Aorta (tissue), 5 donors: ENCODE results near the gene PRM2. TPM values are rescaled to one million over a fixed set of nuclear protein-coding genes. Genes with fewer than 3 reads are reported as not detected.
A peak's percentile ranks its signal among the peaks of the same experiment; 100 is the strongest.
"Not testable (repeated sequence)": the region's sequence is repeated elsewhere in the genome, so short reads cannot be mapped to it uniquely, and the experiment has no call there.

Source experiments
- ATAC-seq: fragments of 200-7000 bp; cut with Tn5 transposase; one replicate; pipeline ENCODE4 v1.9.1; 2022; ENCODE audit warnings: moderate library complexity; ENCODE audit not compliant: low FRiP score
- DNase-seq, 2 donors: peaks; one replicate each; pipeline ENCODE4 v3.0.0-alpha.2; 2020
- H3K27ac ChIP-seq, 2 donors: one replicate each; pipeline ENCODE4 v1.5.1; 2013; ENCODE audit warnings: low read length in 2 of 2, mild to moderate bottlenecking in 2 of 2, moderate library complexity in 2 of 2, control low read depth in 1 of 2, inconsistent platforms in 1 of 2, low read depth in 1 of 2
- H3K27me3 ChIP-seq, 2 donors: one replicate each; pipeline ENCODE4 v1.6.1; 2013; ENCODE audit warnings: control low read depth in 1 of 2, low read length in 1 of 2, mild to moderate bottlenecking in 1 of 2, moderate library complexity in 1 of 2; ENCODE audit not compliant: insufficient read depth in 2 of 2, control insufficient read depth in 1 of 2
- H3K36me3 ChIP-seq, 2 donors: one replicate each; pipeline ENCODE4 v1.6.1; 2013; ENCODE audit warnings: control low read depth in 1 of 2, low read length in 1 of 2, mild to moderate bottlenecking in 1 of 2; ENCODE audit not compliant: insufficient read depth in 2 of 2, control insufficient read depth in 1 of 2
- H3K4me1 ChIP-seq, 2 donors: one replicate each; pipeline ENCODE4 v1.6.1; 2013; ENCODE audit warnings: low read length in 2 of 2, control low read depth in 1 of 2, mild to moderate bottlenecking in 1 of 2, moderate library complexity in 1 of 2; ENCODE audit not compliant: insufficient read depth in 2 of 2, control insufficient read depth in 1 of 2
- H3K4me3 ChIP-seq, 2 donors: one replicate each; pipeline ENCODE4 v1.5.1; 2013; ENCODE audit warnings: low read length in 2 of 2, control low read depth in 1 of 2, mild to moderate bottlenecking in 1 of 2
- H3K9me3 ChIP-seq: one replicate; pipeline ENCODE4 v1.6.1; 2013; ENCODE audit warnings: mild to moderate bottlenecking, low read length; ENCODE audit not compliant: control insufficient read depth
- WGBS, 2 donors: extraction: QIAGEN DNeasy Blood & Tissue Kit; methylation state at CpG; one replicate each; pipeline ENCODE4 v1.1.7; 2013; 5-methylcytosine and 5-hydroxymethylcytosine counted together
- intact Hi-C, 2 donors: fragments of 100-400 bp; cut with DNase I; formaldehyde crosslinking; loops; one replicate each; pipeline versions ENCODE4 v1.14.2 to v1.15.0; 2022
- polyA plus RNA-seq, 2 donors: library from polyadenylated mRNA; stranded (reverse); fragments of 200-250 nt; gene quantifications; one replicate each; pipeline ENCODE4 v1.2.3, GENCODE V29; 2013
- total RNA-seq, 2 donors: library from RNA; stranded (reverse); fragmentation: NEBNext Ultra II Directional; extraction: Animal tissue kit (Norgen Biotek cat#: 25700); gene quantifications; one replicate each; pipeline ENCODE4 v1.2.1, GENCODE V29; 2021
- donor health status: healthy with polysubstance abuse.
- donor health status: Bipolar disorder and iron deficiency.
- donor health status: DM: no; HTN: no; CAD: no.
- donor health status: DM: no; HTN: no; CAD: no.
- donor health status: DM: yes; HTN: yes; CAD: no.

The PRM2 gene
- total and polyA plus RNA-seq, 4 donors = not detected

DNA sequence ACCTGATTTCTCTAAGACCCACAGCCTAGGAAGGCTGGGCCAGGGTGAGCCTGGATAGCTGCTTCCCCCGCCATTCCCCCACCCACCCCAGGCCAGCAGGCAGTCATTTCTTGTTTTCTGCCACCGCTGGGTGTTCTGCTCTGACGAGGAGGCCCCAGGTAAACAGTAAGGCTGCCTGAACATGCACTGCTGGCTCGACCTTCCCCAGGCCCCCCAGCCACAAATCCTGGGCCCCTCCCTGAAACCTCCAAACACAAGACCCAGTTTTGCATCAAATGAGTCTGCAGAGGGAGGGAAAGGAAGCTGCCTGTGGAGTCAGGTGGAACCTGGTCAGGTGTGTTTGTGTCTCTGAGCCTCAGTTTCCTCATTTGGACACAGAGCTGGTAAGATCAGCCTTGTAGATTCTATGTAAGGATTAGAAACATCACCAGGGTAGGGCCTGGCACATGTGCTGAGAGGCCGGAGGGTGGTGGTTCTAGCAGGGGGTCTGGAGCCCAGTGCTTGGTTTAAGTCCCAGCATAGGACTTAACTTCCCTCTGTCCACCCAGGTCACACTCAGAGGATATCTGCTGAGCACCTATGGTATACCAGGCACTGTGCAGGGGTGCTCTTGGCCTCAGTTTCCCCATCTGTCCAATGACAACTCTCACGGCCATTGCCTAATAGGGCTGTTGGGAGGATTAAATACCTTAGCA lies 23.7 kb upstream of the PRM2 start:
- ATAC-seq = no peak
- WGBS, 2 donors = 90 to 92% methylated on average over 6 of the region's 6 CpGs

DNA sequence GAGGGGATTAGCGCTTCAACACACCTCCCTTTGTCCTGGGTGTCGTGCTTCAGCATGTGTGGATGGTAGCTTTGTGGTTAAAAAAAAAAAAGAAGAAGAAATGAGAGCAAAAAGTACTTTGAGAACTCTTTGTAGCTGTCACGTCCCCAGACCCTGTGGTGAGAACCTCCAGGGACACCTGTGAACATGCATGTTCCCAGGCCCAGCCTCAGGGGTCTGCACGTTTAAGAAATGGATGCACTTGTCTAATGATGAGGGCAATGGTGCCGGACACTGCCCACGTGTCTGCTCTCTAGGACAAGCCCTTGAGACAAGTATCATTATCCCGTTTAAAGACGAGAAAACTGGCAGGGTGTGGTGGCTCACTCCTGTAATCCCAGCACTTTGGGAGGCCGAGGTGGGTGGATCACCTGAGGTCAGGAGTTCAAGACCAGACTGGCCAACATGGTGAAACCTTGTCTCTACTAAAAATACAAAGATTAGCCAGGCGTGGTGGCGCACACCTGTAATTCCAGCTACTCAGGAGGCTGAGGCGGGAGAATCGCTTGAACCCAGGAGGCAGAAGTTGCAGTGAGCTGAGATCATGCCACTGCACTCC lies 22.8 kb upstream of the PRM2 start:
- not testable (repeated sequence) for ATAC-seq

More for the DNA sequence above, 23.7 kb upstream of the PRM2 start:
- DNase-seq = no peak
- Histone ChIP-seq H3K36me3 (no peaks in the 10 kb centered on the region), H3K4me3 (no peak overlapping the region), H3K4me1 (no peaks in the 10 kb centered on the region), H3K27ac (no peak overlapping the region), H3K27me3 (no peaks in the 10 kb centered on the region), H3K9me3 (no peaks in the 10 kb centered on the region)
- intact Hi-C loops = no loop called here

DNA sequence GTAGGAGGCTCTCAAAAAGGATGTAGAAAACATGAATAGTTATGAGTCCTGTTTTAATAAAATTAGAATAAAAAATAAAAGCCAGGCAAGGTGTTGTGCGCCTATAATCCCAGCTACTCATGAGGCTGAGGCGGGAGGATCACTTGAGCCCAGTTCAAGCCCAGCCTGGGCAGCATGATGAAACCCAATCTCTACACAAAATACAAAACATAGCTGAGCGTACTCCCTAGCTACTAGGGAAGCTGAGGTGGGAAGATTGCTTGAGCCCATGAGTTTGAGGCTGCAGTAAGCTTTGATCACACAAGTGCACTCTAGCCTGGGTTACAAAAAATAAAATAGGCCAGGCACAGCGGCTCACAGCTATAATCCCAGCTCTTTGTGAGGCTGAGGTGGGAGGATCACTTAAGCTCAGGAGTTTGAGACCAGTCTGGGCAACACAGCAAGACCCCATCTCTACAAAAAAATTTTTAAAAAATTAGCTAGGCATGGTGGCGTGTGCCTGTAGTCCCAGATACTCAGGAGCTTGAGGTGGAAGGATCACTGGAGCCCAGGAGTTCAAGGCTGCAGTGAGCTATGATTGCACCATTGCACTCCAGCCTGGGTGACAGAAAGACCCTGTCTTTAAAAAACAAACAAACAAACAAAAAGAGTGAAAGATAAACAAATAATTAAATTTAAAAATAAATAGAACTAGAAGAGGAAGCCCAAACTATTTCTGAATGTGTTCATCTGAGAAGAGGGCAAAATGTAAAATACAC lies 22.0 kb upstream of the PRM2 start:
- intact Hi-C loops = no loop called here
- no peaks in the 10 kb centered on the region for H3K36me3 ChIP-seq
- no peak overlapping the region for H3K4me3 ChIP-seq
- no peaks in the 10 kb centered on the region for H3K9me3 ChIP-seq
- ATAC-seq = no peak
- H3K27ac ChIP-seq = no peak overlapping the region
- H3K4me1 ChIP-seq = no peaks in the 10 kb centered on the region
- DNase-seq = no peak
- no peaks in the 10 kb centered on the region for H3K27me3 ChIP-seq
- WGBS, 2 donors = 86 to 93% methylated on average over 5 of the region's 5 CpGs

More for the DNA sequence above, 22.8 kb upstream of the PRM2 start:
- H3K27me3 ChIP-seq, H3K9me3 ChIP-seq, H3K4me3 ChIP-seq, H3K4me1 ChIP-seq, H3K36me3 ChIP-seq, H3K27ac ChIP-seq, DNase-seq, intact Hi-C loops: not testable (repeated sequence)
- WGBS, 2 donors = 92 to 94% methylated on average over 13 of the region's 13 CpGs

DNA sequence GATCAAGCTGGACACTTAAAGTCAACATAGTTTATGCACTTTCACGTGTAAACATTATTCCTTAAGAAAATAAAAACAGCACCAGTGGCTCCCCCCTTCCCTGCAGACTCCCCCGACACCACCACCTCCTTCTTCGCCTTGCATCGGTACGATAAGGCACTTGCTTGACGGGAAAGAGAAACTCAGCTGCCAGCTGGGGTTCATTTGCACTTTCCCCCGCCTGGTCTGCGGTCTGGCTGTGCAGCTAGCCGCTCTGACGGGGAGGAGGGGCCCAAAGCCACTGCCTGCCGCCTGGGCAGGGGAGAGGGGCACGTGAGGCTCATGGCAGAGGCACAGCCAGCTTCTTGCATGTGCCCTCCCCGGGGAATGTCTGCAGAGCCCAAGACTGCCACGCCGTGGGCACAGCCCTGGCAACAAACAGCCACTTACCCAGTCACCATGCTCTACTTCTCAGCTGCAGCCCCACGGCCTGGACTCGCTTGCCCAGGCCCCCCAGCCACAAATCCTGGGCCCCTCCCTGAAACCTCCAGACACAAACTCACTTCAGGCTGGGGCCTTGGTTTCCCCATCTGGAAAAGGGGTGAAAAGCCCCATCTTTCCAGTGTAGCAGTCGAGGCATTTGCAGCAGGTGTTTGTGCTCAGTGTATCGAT lies 21.3 kb upstream of the PRM2 start:
- DNase-seq = peak; percentile 88 to 90
- intact Hi-C loops = no loop called here
- Histone ChIP-seq H3K27me3 (no peaks in the 10 kb centered on the region), H3K4me3 (no peak overlapping the region), H3K4me1 (no peaks in the 10 kb centered on the region), H3K36me3 (no peaks in the 10 kb centered on the region), H3K9me3 (no peaks in the 10 kb centered on the region), H3K27ac (no peak overlapping the region)
- peak; percentile 89 for ATAC-seq
- WGBS, 2 donors = 7 to 8% methylated on average over 16 to 19 of the region's 19 CpGs

DNA sequence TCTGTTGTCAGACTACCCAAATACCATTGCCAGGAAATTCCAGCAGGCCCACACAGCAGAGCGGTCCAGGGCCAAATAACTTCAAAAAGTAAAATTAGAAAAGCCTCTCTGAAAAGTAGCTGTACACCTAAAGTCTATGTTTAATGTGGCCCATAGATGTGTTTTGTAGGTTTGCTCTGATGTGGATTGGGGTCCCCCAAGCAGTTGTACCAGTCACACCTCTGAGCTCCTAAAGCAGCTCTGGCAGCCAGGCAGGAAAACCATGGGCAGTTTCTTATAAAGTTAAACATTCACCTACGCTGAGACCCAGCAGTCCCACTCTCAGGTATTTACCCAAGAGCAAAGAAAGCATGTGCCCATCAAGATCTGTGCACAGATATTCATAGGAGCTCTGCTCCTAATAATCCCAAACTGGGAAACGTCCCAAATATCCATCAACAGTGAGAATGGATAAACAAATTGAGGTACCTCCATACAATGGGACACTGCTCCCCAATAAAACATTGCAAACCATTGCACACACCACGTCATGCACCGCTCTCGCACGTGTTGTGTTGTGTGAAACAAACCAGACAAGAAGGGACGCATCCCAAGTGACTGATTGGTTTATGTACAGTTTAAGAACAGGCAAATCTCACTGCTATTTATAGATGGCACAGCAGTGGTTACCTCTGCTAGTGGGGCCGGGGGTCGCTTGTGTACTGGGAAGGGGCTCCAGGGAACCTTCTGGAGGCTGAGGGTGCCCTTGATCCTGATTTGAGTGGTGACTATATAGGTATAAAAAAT lies 20.6 kb upstream of the PRM2 start:
- DNase-seq (no peak), ATAC-seq (no peak)
- Histone ChIP-seq H3K9me3 (no peaks in the 10 kb centered on the region), H3K4me3 (no peak overlapping the region), H3K4me1 (no peaks in the 10 kb centered on the region), H3K36me3 (no peaks in the 10 kb centered on the region), H3K27me3 (no peaks in the 10 kb centered on the region), H3K27ac (no peak overlapping the region)
- 33 to 43% methylated on average over 10 of the region's 10 CpGs for WGBS, 2 donors
- intact Hi-C loops = no loop called here

DNA sequence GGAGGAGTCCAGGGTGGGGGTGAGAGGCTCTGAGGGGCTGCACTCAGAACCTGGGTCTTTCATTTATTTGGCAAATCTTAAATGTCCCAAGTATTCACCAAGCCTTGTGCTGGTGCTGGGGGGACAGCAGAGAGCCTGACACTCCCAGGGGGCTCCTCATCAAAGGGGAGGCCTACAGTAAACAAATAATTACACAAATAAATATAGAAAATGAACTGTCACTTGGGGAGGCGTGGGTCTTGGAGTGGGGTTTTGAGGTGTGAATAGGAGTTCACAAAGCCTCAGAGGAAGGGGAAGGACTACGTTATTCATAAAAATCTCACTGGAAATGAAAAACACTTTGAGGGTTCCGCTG lies 20.0 kb upstream of the PRM2 start:
- no peak overlapping the region for H3K4me3 ChIP-seq
- WGBS, 2 donors = 61 to 69% methylated on average over 3 of the region's 3 CpGs
- H3K36me3 ChIP-seq = no peaks in the 10 kb centered on the region
- H3K27ac ChIP-seq = no peak overlapping the region
- no peak for DNase-seq
- no peaks in the 10 kb centered on the region for H3K27me3 ChIP-seq
- H3K4me1 ChIP-seq = no peaks in the 10 kb centered on the region
- no peak for ATAC-seq
- no peaks in the 10 kb centered on the region for H3K9me3 ChIP-seq
- intact Hi-C loops = no loop called here

DNA sequence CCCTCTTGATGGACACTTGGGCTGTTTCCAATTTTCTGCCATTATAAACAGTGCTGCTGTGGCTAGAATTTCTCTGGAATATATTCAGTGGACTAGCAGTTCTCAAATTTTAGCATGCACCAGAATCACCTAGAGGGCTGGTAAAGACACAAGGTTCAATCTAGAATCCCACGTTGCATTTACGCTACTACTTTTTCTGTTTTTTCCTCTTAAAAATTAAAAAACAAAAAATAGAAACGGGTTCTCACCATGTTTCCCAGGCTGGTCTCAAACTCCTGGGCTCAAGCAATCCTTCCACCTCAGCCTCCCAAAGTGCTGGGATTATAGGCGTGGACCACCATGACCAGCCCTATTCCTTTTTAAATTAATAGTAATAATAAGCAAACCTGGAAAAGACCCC lies 19.4 kb upstream of the PRM2 start:
- H3K27ac ChIP-seq = no peak overlapping the region
- no peaks in the 10 kb centered on the region for H3K4me1 ChIP-seq
- ATAC-seq (no peak), DNase-seq (no peak)
- intact Hi-C loops = no loop called here
- 89 to 92% methylated on average over 4 of the region's 4 CpGs for WGBS, 2 donors
- H3K27me3 ChIP-seq = no peaks in the 10 kb centered on the region
- no peaks in the 10 kb centered on the region for H3K36me3 ChIP-seq
- H3K9me3 ChIP-seq = no peaks in the 10 kb centered on the region
- H3K4me3 ChIP-seq = no peak overlapping the region

DNA sequence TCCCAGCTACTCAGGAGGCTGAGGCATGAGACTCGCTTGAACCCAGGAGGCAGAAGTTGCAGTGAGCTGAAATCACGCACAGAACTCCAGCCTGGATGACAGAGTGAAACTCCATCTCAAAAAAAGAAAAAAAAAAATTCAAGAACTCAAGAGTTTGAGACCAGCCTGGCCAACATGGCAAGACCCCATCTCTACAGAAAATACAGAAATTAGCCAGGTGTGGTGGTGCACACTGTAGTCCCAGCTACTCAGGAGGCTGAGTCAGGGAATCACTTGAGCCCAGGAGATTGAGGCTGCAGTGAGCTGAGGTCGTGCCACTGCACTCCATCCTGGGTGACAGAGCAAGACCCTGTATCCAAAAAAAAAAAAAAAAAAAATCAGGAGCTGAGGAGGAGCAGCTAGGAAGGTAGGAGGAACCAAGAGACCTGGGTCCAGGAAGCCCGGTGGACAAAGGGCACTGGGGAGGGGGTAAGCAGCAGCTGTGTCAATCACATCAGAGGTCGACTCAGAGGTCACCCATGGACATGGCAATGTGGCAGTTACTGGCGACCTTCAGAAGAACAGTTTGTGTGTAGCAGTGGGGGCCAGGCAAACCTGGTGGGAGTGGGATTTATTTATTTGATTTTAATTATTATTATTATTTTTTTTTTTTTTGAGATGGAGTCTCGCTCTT lies 15.9 kb upstream of the PRM2 start:
- DNase-seq (no peak), ATAC-seq (no peak)
- Histone ChIP-seq H3K27ac (no peak overlapping the region), H3K4me1 (no peaks in the 10 kb centered on the region), H3K36me3 (no peaks in the 10 kb centered on the region), H3K27me3 (no peaks in the 10 kb centered on the region), H3K9me3 (no peaks in the 10 kb centered on the region), H3K4me3 (no peak overlapping the region)
- WGBS, 2 donors = 89 to 92% methylated on average over 7 of the region's 7 CpGs
- intact Hi-C loops = no loop called here
